ENCODE measurements around the gene MED25.
A peak's percentile ranks its signal among the peaks of the same experiment; 100 is the strongest.

Gene MED25

GRCh38 chr19:49811328-49811727 is 6.8 kb upstream of the MED25 start:
- H2BK15ac ChIP-seq (ENCODE audit: low read depth, poor library complexity, severe bottlenecking): no peak overlapping the region
- H3K18ac ChIP-seq (ENCODE audit: low read depth in 1 of 2, low read length in 2 of 2): no peak overlapping the region
- H4K8ac ChIP-seq (ENCODE audit: low read length): no peak overlapping the region
- H3K36me3 ChIP-seq (ENCODE audit: control insufficient read depth in 1 of 2, insufficient read depth in 2 of 2, low read depth in 1 of 2, low read length in 2 of 2): peaks cover 18 to 28% of the 10 kb centered on the region in 2 experiments
- H3K9ac ChIP-seq (ENCODE audit: low read length): no peak overlapping the region
- H3K4me1 ChIP-seq (ENCODE audit: control insufficient read depth, insufficient read depth, low read depth, low read length): peaks cover 21% of the 10 kb centered on the region
- 85% methylated on average over 6 of the region's 6 CpGs for WGBS
- no peak overlapping the region for H3K27ac ChIP-seq (ENCODE audit: low read length, poor library complexity, severe bottlenecking)
- H2AFZ ChIP-seq (ENCODE audit: low read depth, low read length): no peak overlapping the region
- no peak overlapping the region for H3K14ac ChIP-seq (ENCODE audit: low read length in 2 of 2)
- no peak overlapping the region for H3K4me3 ChIP-seq (ENCODE audit: insufficient read depth in 1 of 2, low read depth in 1 of 2, low read length in 2 of 2)
- no peak overlapping the region for H2BK5ac ChIP-seq (ENCODE audit: low read depth, low read length, poor library complexity, severe bottlenecking)
- no peak overlapping the region for H4K91ac ChIP-seq (ENCODE audit: low read length)
- H3K4me2 ChIP-seq (ENCODE audit: low read length, poor library complexity, severe bottlenecking): no peak overlapping the region
- no peak for DNase-seq
- H2BK120ac ChIP-seq (ENCODE audit: low read depth, low read length): no peak overlapping the region
- H2BK12ac ChIP-seq (ENCODE audit: low read length in 2 of 2): no peak overlapping the region
- peaks cover 3% of the 10 kb centered on the region for H3K79me1 ChIP-seq (replicated peaks; ENCODE audit: low read length, poor library complexity, severe bottlenecking)
- no peak overlapping the region for H3K23ac ChIP-seq (ENCODE audit: low read length in 2 of 2)
- no peak overlapping the region for H2AK5ac ChIP-seq (ENCODE audit: low read length, severe bottlenecking)
- H3K4ac ChIP-seq (ENCODE audit: low read depth in 1 of 2, low read length in 2 of 2): no peak overlapping the region
- no peaks in the 10 kb centered on the region for H3K27me3 ChIP-seq (ENCODE audit: control insufficient read depth in 1 of 2, insufficient read depth in 1 of 2, low read length in 2 of 2)
- no peaks in the 10 kb centered on the region for H3K9me3 ChIP-seq (ENCODE audit: control insufficient read depth, low read length)

- WGBS: 71% methylated on average over 11 of the region's 11 CpGs
- H3K27ac ChIP-seq (ENCODE audit: low read length, poor library complexity, severe bottlenecking): no peak overlapping the region
- peak overlapping the region; percentile 9 to 90 for H3K4ac ChIP-seq (ENCODE audit: low read depth in 1 of 2, low read length in 2 of 2)
- peaks cover 22% of the 10 kb centered on the region for H3K4me1 ChIP-seq (ENCODE audit: control insufficient read depth, insufficient read depth, low read depth, low read length)
- no peak overlapping the region for H2BK15ac ChIP-seq (ENCODE audit: low read depth, poor library complexity, severe bottlenecking)
- peak overlapping the region; percentile 95 for H3K9ac ChIP-seq (ENCODE audit: low read length)
- peak overlapping the region; percentile 71 to 83 for H3K4me3 ChIP-seq (ENCODE audit: insufficient read depth in 1 of 2, low read depth in 1 of 2, low read length in 2 of 2)
- H3K23ac ChIP-seq (ENCODE audit: low read length in 2 of 2): peak overlapping the region in 1 of 2 experiments; percentile 77
- peaks cover 3% of the 10 kb centered on the region for H3K79me1 ChIP-seq (replicated peaks; ENCODE audit: low read length, poor library complexity, severe bottlenecking)
- no peak overlapping the region for H2BK5ac ChIP-seq (ENCODE audit: low read depth, low read length, poor library complexity, severe bottlenecking)
- H2AK5ac ChIP-seq (ENCODE audit: low read length, severe bottlenecking): peak overlapping the region; percentile 6
- peak overlapping the region in 1 of 2 experiments; percentile 72 for H2BK12ac ChIP-seq (ENCODE audit: low read length in 2 of 2)
- peaks cover 8 to 16% of the 10 kb centered on the region in 2 experiments for H3K36me3 ChIP-seq (ENCODE audit: control insufficient read depth in 1 of 2, insufficient read depth in 2 of 2, low read depth in 1 of 2, low read length in 2 of 2)
- H4K91ac ChIP-seq (ENCODE audit: low read length): peak overlapping the region; percentile 27
- H3K4me2 ChIP-seq (ENCODE audit: low read length, poor library complexity, severe bottlenecking): peak overlapping the region; percentile 94
- no peaks in the 10 kb centered on the region for H3K27me3 ChIP-seq (ENCODE audit: control insufficient read depth in 1 of 2, insufficient read depth in 1 of 2, low read length in 2 of 2)
- H3K14ac ChIP-seq (ENCODE audit: low read length in 2 of 2): peak overlapping the region in 1 of 2 experiments; percentile 92
- DNase-seq: no peak
- peak overlapping the region; percentile 6 to 85 for H3K18ac ChIP-seq (ENCODE audit: low read depth in 1 of 2, low read length in 2 of 2)
- peak overlapping the region; percentile 73 for H2AFZ ChIP-seq (ENCODE audit: low read depth, low read length)
- no peaks in the 10 kb centered on the region for H3K9me3 ChIP-seq (ENCODE audit: control insufficient read depth, low read length)
- H2BK120ac ChIP-seq (ENCODE audit: low read depth, low read length): no peak overlapping the region
- peak overlapping the region; percentile 94 for H4K8ac ChIP-seq (ENCODE audit: low read length)
These were observed 5.6 kb upstream of the MED25 start for GRCh38 chr19:49812452-49812996.

GRCh38 chr19:49812997-49813861 is 4.9 kb upstream of the MED25 start, which contains the start of gene FUZ:
FUZ (minus strand) TSS chr19:49813292; CDS start chr19:49813106, 186 bp downstream.
- peak within 1 kb of the TSS in 1 of 2 experiments; percentile 77 for H3K23ac ChIP-seq (ENCODE audit: low read length in 2 of 2)
- no peak within 1 kb of the TSS for H2BK5ac ChIP-seq (ENCODE audit: low read depth, low read length, poor library complexity, severe bottlenecking)
- H3K4me3 ChIP-seq (ENCODE audit: insufficient read depth in 1 of 2, low read depth in 1 of 2, low read length in 2 of 2): peak within 1 kb of the TSS; percentile 71 to 83
- no peak within 1 kb of the TSS for H2BK120ac ChIP-seq (ENCODE audit: low read depth, low read length)
- H3K9me3 ChIP-seq (ENCODE audit: control insufficient read depth, low read length): no peaks in the 10 kb centered on the region
- peak within 1 kb of the TSS in 1 of 2 experiments; percentile 72 for H2BK12ac ChIP-seq (ENCODE audit: low read length in 2 of 2)
- peak within 1 kb of the TSS; percentile 83 for H3K27ac ChIP-seq (ENCODE audit: low read length, poor library complexity, severe bottlenecking)
- peak within 1 kb of the TSS; percentile 9 to 90 for H3K4ac ChIP-seq (ENCODE audit: low read depth in 1 of 2, low read length in 2 of 2)
- H3K36me3 ChIP-seq (ENCODE audit: control insufficient read depth in 1 of 2, insufficient read depth in 2 of 2, low read depth in 1 of 2, low read length in 2 of 2): peaks cover under 1 to 9% of the 10 kb centered on the region in 2 experiments
- peak within 1 kb of the TSS; percentile 6 for H2AK5ac ChIP-seq (ENCODE audit: low read length, severe bottlenecking)
- H3K14ac ChIP-seq (ENCODE audit: low read length in 2 of 2): peak within 1 kb of the TSS in 1 of 2 experiments; percentile 92
- WGBS: under 1% methylated on average over 31 of the region's 45 CpGs
- peaks cover 21% of the 10 kb centered on the region for H3K4me1 ChIP-seq (ENCODE audit: control insufficient read depth, insufficient read depth, low read depth, low read length)
- H3K18ac ChIP-seq (ENCODE audit: low read depth in 1 of 2, low read length in 2 of 2): peak within 1 kb of the TSS; percentile 23 to 85
- H3K9ac ChIP-seq (ENCODE audit: low read length): peak within 1 kb of the TSS; percentile 95
- H3K79me1 ChIP-seq (replicated peaks; ENCODE audit: low read length, poor library complexity, severe bottlenecking): peaks cover 3% of the 10 kb centered on the region
- H2AFZ ChIP-seq (ENCODE audit: low read depth, low read length): peak within 1 kb of the TSS; percentile 73
- H3K4me2 ChIP-seq (ENCODE audit: low read length, poor library complexity, severe bottlenecking): peak within 1 kb of the TSS; percentile 94
- peak; percentile 99 for DNase-seq
- no peaks in the 10 kb centered on the region for H3K27me3 ChIP-seq (ENCODE audit: control insufficient read depth in 1 of 2, insufficient read depth in 1 of 2, low read length in 2 of 2)
- peak within 1 kb of the TSS; percentile 84 for H2BK15ac ChIP-seq (ENCODE audit: low read depth, poor library complexity, severe bottlenecking)
- peak within 1 kb of the TSS; percentile 27 for H4K91ac ChIP-seq (ENCODE audit: low read length)
- peak within 1 kb of the TSS; percentile 94 for H4K8ac ChIP-seq (ENCODE audit: low read length)

GRCh38 chr19:49814010-49814409 is 4.1 kb upstream of the MED25 start:
- H2AFZ ChIP-seq (ENCODE audit: low read depth, low read length): no peak overlapping the region
- H3K4me3 ChIP-seq (ENCODE audit: insufficient read depth in 1 of 2, low read depth in 1 of 2, low read length in 2 of 2): peak overlapping the region in 1 of 2 experiments; percentile 83
- H3K4me1 ChIP-seq (ENCODE audit: control insufficient read depth, insufficient read depth, low read depth, low read length): peaks cover 18% of the 10 kb centered on the region
- no peaks in the 10 kb centered on the region for H3K27me3 ChIP-seq (ENCODE audit: control insufficient read depth in 1 of 2, insufficient read depth in 1 of 2, low read length in 2 of 2)
- H2AK5ac ChIP-seq (ENCODE audit: low read length, severe bottlenecking): no peak overlapping the region
- H3K4me2 ChIP-seq (ENCODE audit: low read length, poor library complexity, severe bottlenecking): no peak overlapping the region
- no peak overlapping the region for H2BK120ac ChIP-seq (ENCODE audit: low read depth, low read length)
- peak overlapping the region; percentile 95 for H3K9ac ChIP-seq (ENCODE audit: low read length)
- H3K23ac ChIP-seq (ENCODE audit: low read length in 2 of 2): no peak overlapping the region
- 83% methylated on average over 1 of the region's 1 CpG for WGBS
- peaks cover 0 to 5% of the 10 kb centered on the region in 2 experiments for H3K36me3 ChIP-seq (ENCODE audit: control insufficient read depth in 1 of 2, insufficient read depth in 2 of 2, low read depth in 1 of 2, low read length in 2 of 2)
- H3K9me3 ChIP-seq (ENCODE audit: control insufficient read depth, low read length): no peaks in the 10 kb centered on the region
- no peak overlapping the region for H4K91ac ChIP-seq (ENCODE audit: low read length)
- no peak overlapping the region for H2BK5ac ChIP-seq (ENCODE audit: low read depth, low read length, poor library complexity, severe bottlenecking)
- H4K8ac ChIP-seq (ENCODE audit: low read length): no peak overlapping the region
- H2BK15ac ChIP-seq (ENCODE audit: low read depth, poor library complexity, severe bottlenecking): no peak overlapping the region
- no peak overlapping the region for H3K4ac ChIP-seq (ENCODE audit: low read depth in 1 of 2, low read length in 2 of 2)
- H2BK12ac ChIP-seq (ENCODE audit: low read length in 2 of 2): no peak overlapping the region
- H3K79me1 ChIP-seq (replicated peaks; ENCODE audit: low read length, poor library complexity, severe bottlenecking): peaks cover 3% of the 10 kb centered on the region
- H3K18ac ChIP-seq (ENCODE audit: low read depth in 1 of 2, low read length in 2 of 2): no peak overlapping the region
- no peak for DNase-seq
- H3K14ac ChIP-seq (ENCODE audit: low read length in 2 of 2): no peak overlapping the region
- H3K27ac ChIP-seq (ENCODE audit: low read length, poor library complexity, severe bottlenecking): no peak overlapping the region
